IPS-18a (cell line): Measurements from ENCODE around the gene CHD2.
A peak's percentile ranks its signal among the peaks of the same experiment; 100 is the strongest.
"Not testable (repeated sequence)": the region's sequence is repeated elsewhere in the genome, so short reads cannot be mapped to it uniquely, and the experiment has no call there.

Experiments
- H3K27ac ChIP-seq: one replicate; pipeline ENCODE4 v1.5.1; 2013; ENCODE audit warnings: low read length
- H3K27me3 ChIP-seq: one replicate; pipeline ENCODE4 v1.6.1; 2013; ENCODE audit warnings: mild to moderate bottlenecking, low read length; ENCODE audit not compliant: control insufficient read depth, insufficient read depth
- H3K36me3 ChIP-seq: one replicate; pipeline ENCODE4 v1.6.1; 2013; ENCODE audit warnings: low read depth, low read length; ENCODE audit not compliant: control insufficient read depth
- H3K4me1 ChIP-seq: one replicate; pipeline ENCODE4 v1.6.1; 2013; ENCODE audit warnings: low read depth, low read length; ENCODE audit not compliant: control insufficient read depth
- H3K4me3 ChIP-seq: one replicate; pipeline ENCODE4 v1.5.1; 2013; ENCODE audit warnings: low read length
- H3K9ac ChIP-seq: one replicate; pipeline ENCODE4 v1.6.1; 2013; ENCODE audit warnings: mild to moderate bottlenecking, low read length, moderate library complexity
- H3K9me3 ChIP-seq: one replicate; pipeline ENCODE4 v1.6.1; 2013; ENCODE audit warnings: low read depth, low read length; ENCODE audit not compliant: control insufficient read depth

The CHD2 gene

DNA sequence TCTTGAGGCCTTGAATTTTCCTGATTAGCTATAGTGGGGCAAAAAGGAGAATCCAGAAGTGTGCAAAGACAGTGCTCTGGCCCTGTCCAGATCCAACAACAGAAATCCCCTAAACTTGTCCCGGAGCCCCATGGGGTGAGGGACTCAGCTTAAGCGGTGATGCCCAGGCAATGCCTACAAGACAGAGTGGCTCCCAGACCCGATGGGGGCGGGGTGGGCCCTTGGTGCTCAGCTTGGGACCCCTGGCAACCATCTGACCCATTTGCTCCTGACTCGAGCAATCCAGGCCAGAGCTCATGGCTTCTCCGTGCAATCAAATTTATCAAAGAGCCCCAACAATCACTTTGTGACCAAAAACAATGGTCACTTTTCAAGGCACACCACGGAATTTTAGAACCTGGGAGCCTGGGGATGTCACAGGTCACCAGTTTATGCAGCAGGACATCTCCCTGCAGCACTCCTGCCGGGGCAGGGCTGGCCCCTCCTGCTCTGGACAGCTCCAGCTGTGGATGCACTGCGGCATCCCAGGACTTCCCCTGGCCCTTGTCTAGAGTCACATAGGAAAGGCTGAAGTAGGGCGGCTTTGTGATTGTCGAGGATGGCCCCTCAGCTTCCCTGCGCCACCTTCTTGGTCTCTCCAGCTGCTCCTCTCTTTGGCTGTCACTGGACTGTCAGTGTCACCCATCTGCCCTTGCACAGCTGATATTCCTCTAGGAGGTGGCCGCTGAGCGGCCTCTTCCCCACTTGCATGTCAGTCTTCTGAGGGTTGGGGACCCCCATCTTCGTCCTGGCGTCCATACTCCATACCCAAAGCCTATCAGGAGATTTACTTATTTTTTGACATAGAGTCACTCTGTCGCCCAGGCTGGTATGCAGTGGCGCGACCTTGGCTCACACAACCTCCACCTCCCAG is 160.5 kb downstream of the CHD2 start:
- H3K4me3 ChIP-seq = no peak overlapping the region
- H3K9me3 ChIP-seq = no peaks in the 10 kb centered on the region
- no peaks in the 10 kb centered on the region for H3K27me3 ChIP-seq
- H3K27ac ChIP-seq = no peak overlapping the region
- H3K4me1 ChIP-seq = peaks cover 57% of the 10 kb centered on the region
- H3K9ac ChIP-seq = no peak overlapping the region
- H3K36me3 ChIP-seq = peaks cover 31% of the 10 kb centered on the region

DNA sequence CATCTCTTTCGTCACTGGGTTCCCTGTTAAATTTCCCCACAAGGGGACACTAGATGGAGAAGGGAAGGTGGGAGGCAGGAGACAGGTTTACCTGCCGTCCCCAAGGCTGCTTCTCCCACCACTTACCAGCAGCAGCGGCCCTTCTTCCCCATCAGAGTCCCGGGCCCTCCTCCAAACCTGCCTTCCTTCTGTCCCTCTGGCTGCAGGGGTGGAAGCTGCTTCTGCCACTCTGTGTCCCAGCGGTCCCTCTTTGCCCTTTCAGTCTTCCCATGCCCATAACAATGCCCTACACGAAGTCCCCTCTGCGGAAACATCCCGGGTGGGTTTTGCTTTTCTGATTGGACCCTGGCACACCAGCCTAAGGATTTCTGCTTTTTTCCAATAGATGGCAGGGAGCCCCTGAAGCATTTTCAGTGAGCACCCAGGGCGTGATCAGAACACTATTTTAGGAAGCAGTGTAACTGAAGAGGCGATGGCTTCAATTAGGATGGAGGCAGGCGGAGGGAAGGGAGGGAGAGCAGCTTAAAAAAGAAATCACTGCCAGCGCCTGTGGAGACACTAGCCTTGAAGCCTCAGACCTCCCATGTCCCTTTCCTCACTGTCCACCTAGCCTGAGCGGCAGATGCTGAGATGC is 162.6 kb downstream of the CHD2 start:
- H3K27ac ChIP-seq, H3K4me3 ChIP-seq: not testable (repeated sequence)

DNA sequence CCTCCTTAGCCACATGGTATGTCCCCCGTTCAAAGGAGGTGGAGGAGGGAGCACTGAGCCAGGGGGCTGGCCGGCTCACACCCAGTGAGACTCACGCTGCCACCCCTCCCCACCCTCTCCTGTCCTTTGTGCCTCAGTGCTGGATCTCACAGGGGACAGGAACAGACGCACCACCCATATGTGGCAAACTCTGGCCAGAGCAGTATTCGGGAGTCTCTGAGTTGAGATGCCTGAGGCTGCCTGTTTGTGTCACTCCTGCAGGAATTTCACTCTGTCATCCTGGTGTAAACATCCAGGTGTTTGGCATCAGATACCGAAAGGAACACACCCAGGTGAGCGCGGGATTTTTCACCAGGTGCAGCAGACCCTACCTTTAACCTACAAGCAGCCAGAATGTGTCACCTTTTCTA is 163.1 kb downstream of the CHD2 start:
- no peaks in the 10 kb centered on the region for H3K27me3 ChIP-seq
- H3K9ac ChIP-seq = no peak overlapping the region
- no peak overlapping the region for H3K27ac ChIP-seq
- H3K4me1 ChIP-seq = peaks cover 55% of the 10 kb centered on the region
- H3K36me3 ChIP-seq = peaks cover 33% of the 10 kb centered on the region
- H3K4me3 ChIP-seq = no peak overlapping the region
- H3K9me3 ChIP-seq = no peaks in the 10 kb centered on the region

More for the DNA sequence above, 162.6 kb downstream of the CHD2 start:
- not testable (repeated sequence) for H3K27me3 ChIP-seq, H3K9ac ChIP-seq, H3K9me3 ChIP-seq
- Histone ChIP-seq H3K4me1 (peaks cover 51% of the 10 kb centered on the region), H3K36me3 (peaks cover 33% of the 10 kb centered on the region)

DNA sequence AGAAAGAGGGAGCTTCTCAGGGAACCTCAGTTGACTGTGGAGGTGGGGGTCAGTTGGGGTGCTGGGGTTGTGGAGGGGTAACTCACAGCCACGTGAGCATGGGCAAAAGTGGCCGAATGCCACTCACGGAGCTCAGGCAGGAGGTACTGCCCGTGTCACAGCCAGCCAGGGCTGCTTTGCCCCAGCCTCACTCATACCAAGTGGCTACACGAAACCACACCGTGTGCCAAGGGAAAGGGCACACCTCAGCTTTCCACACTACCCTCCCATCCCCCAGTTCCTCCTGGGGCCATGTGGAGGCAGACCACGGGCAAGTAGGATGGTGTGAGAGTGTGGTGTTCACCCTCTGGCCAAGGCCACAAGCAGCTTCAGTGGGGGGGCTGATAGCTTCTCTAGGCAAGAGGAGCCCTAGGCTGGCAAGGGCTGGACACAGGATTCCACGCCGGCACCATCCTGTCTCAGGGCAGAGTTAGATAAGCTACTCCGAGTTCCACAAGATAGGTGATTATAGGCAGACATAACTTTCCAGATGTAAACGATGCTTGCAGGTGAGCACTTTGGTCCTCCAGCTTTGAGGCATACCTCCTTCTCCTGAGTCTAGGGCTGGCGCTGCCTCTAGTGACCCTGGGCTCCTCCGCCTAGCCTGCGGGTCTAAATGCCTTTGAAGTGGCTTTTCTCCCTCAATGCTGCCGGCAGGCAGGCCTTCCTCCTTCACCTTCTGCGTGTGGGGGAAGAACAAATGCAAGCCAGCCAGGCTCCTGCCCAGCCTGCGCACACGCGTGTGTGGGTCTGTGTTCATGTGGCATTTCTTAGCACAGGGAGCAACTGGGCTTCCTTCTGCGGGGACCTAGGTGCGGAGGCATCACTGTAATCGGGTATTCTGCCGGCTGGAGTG is 163.9 kb downstream of the CHD2 start:
- Histone ChIP-seq H3K27ac (no peak overlapping the region), H3K4me1 (peaks cover 60% of the 10 kb centered on the region)

DNA sequence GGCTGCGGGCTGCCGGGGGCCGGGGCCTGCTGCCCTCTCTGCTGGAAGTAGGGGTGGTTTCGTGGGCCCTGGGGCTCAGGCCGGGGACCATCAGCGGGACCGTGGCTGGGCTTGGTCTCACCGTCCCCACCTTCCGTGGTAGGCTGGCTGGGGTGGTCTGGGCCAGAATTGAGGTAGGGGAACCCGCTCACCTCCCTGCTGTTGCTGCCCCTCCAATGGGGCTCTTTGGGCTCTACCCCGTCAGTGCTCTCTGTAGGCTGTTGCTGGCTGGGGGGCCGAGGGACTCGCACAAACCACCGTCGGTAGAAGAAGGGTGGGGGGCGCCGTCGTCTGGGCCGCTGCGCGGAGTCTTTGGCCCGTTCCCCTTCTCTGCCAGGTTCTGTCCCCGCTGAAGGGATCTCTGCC is 165.5 kb downstream of the CHD2 start:
- Histone ChIP-seq H3K9ac (no peak overlapping the region), H3K27ac (no peak overlapping the region), H3K4me1 (peaks cover 60% of the 10 kb centered on the region), H3K36me3 (peaks cover 32% of the 10 kb centered on the region), H3K27me3 (no peaks in the 10 kb centered on the region), H3K9me3 (no peaks in the 10 kb centered on the region), H3K4me3 (no peak overlapping the region)

More for the DNA sequence above, 163.9 kb downstream of the CHD2 start:
- H3K4me3 ChIP-seq = no peak overlapping the region
- peaks cover 33% of the 10 kb centered on the region for H3K36me3 ChIP-seq
- no peak overlapping the region for H3K9ac ChIP-seq
- no peaks in the 10 kb centered on the region for H3K27me3 ChIP-seq
- H3K9me3 ChIP-seq = no peaks in the 10 kb centered on the region

DNA sequence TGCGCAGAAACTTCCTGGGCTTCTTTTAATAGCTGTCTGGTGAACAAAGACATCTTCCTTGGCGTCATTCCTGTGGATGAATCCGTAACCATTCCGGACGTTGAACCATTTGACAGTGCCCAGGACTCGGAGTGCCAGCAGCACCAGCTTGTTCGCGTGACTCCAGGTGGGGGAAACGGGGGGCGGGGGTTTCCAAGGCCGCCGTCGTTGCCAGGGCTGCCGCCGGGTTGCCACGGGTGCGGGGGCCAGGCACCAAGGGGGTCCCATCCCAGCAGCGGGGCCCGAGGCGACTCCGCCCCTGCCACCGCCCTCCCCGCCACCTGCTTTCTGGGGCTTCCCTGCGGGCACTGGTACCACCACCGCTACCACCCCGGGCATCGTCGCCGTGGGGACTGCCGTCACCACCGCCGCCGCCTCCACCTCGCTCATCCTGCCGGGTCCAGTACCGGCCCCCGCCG is 166.1 kb downstream of the CHD2 start:
- peaks cover 30% of the 10 kb centered on the region for H3K36me3 ChIP-seq
- no peaks in the 10 kb centered on the region for H3K9me3 ChIP-seq
- no peak overlapping the region for H3K9ac ChIP-seq
- H3K27me3 ChIP-seq = no peaks in the 10 kb centered on the region
- H3K4me3 ChIP-seq = no peak overlapping the region
- peaks cover 60% of the 10 kb centered on the region for H3K4me1 ChIP-seq
- H3K27ac ChIP-seq = no peak overlapping the region

- Histone ChIP-seq H3K4me1 (peaks cover 58% of the 10 kb centered on the region), H3K9me3 (no peaks in the 10 kb centered on the region), H3K27ac (no peak overlapping the region), H3K27me3 (no peaks in the 10 kb centered on the region), H3K36me3 (peaks cover 30% of the 10 kb centered on the region), H3K4me3 (no peak overlapping the region), H3K9ac (no peak overlapping the region)
Measured at GRCh38 chr15:93066834-93067648, 166.9 kb downstream of the CHD2 start.

DNA sequence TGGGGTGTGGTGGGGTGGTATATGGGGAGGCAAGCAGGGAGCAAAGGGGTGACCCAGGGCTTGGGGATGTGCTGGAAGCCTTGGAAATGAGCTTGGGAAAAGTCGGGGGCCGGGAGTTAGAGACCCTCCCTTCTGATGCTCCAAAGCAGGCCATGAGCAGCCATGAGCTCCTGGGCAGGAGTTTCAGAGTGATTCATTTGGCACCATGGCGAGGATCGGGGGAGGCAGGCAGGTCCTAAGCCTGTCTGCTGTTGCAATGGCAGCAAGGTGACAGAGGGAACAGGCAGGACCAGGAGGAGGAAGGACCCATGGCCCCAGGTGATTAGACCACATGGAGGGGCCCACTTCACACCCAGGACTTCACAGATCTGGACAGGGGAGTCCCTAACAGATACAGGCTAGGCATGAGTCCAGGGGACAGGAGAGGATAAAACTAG is 167.5 kb downstream of the CHD2 start:
- Histone ChIP-seq H3K4me1 (peaks cover 57% of the 10 kb centered on the region), H3K27me3 (no peaks in the 10 kb centered on the region), H3K9me3 (no peaks in the 10 kb centered on the region), H3K4me3 (no peak overlapping the region), H3K36me3 (peaks cover 30% of the 10 kb centered on the region), H3K27ac (no peak overlapping the region), H3K9ac (no peak overlapping the region)

DNA sequence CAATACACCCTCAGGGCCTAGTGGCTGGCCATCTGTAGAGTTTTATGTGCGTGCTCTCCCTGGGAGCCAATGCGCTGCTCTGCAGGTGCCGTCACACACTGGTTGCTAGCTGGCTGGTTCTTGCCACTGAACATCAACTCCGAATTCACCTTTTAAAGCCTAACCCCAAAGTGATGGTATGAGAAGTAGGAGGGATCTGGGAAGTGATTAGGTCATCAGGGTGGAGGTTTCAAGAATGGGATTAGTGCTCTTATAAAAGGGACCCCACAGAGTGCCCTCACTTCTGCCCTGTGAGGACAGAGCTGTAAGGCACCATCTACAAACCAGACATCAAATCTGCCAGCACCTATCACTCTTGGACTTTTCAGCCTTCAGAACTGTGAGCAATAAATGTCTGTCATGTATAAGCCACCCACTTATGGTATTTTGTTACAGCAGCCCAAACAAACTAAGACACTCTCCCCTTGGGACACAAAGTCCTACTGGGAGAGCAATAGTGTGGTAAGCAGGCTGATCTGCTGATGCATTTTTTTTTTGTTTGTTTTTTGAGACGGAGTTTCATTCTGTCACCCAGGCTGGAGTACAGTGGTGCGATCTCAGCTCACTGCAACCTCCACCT is 168.6 kb downstream of the CHD2 start:
- peaks cover 2% of the 10 kb centered on the region for H3K27me3 ChIP-seq
- no peak overlapping the region for H3K27ac ChIP-seq
- H3K9ac ChIP-seq = no peak overlapping the region
- no peak overlapping the region for H3K4me3 ChIP-seq
- no peaks in the 10 kb centered on the region for H3K9me3 ChIP-seq
- H3K36me3 ChIP-seq = peaks cover 25% of the 10 kb centered on the region
- H3K4me1 ChIP-seq = peaks cover 51% of the 10 kb centered on the region

DNA sequence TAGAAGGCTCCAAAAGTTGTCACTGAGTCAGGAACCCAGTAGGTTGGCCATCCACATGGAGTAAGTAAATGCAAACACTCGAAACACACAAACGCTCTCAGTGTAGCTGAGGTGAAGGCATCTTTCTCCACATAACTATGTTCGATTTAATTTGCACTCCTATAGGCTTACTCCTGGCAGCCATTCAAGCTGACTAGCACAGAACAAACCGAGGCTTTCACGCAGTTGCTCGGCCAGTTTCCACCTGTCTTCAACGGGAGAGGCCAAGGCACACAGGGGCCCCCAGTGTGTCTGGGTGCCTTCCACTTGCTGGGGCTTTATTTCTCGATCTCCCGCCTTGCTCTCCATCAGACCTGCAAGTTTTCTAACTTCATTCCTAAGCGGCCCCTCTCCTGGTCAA is 170.0 kb downstream of the CHD2 start:
- H3K4me3 ChIP-seq = peak overlapping the region; percentile 96
- H3K9me3 ChIP-seq = no peaks in the 10 kb centered on the region
- H3K27me3 ChIP-seq = peaks cover 16% of the 10 kb centered on the region
- no peak overlapping the region for H3K27ac ChIP-seq
- peaks cover 41% of the 10 kb centered on the region for H3K4me1 ChIP-seq
- no peak overlapping the region for H3K9ac ChIP-seq
- H3K36me3 ChIP-seq = peaks cover 13% of the 10 kb centered on the region
